K562 (cell line): ENCODE results near the gene PRR7. TPM values are rescaled to one million over a fixed set of nuclear protein-coding genes. Genes with fewer than 3 reads are reported as not detected.

ENCODE experiments used
- ATAC-seq: fragments of 200-7000 bp; cut with Tn5 transposase; 3 replicates; pipeline ENCODE4 v1.9.1; 2020; ENCODE audit warnings: moderate library complexity
- BruUV-seq: library from RNA; stranded (reverse); fragments of 400-500 nt; replicated peaks from 2 replicates; lab custom pipeline; 2021; lab: Mats Ljungman, UMichigan
- CTCF ChIA-PET: fragments of 300-600 bp; formaldehyde crosslinking; extraction: SDS; loops from one replicate; lab custom pipeline; 2021; ENCODE audit warnings: low intra/inter-chr PET ratio; lab: Yijun Ruan, JAX
- POLR2A ChIA-PET: fragments of 300-600, 350-650 bp; sonication (Branson Sonifier 250); formaldehyde crosslinking; extraction: SDS; loops from one replicate; lab custom pipeline; 2021; ENCODE audit warnings: antibody characterized with exemption, inconsistent platforms; lab: Yijun Ruan, JAX
- DNase-seq, 4 experiments: peaks; one replicate each; pipeline versions ENCODE4 v3.0.0 to v3.0.0-alpha.2; 2011 to 2018; ENCODE audit warnings: low spot score in 3 of 4, mixed read lengths in 3 of 4; ENCODE audit errors: extremely low read depth in 1 of 4
- FAIRE-seq: peaks from 2 replicates; lab custom pipeline; 2011; peaks lifted over from hg19 to GRCh38; lab: Jason Lieb, UNC
- H2AFZ ChIP-seq: 2 replicates; pipeline ENCODE4 v1.6.0; 2011; ENCODE audit warnings: low read depth, low read length, control low read depth, inconsistent platforms
- H3K27ac ChIP-seq: fragments of 200-600 bp; 3 replicates; pipeline ENCODE4 v1.8.0; 2011; ENCODE audit warnings: low read depth, mild to moderate bottlenecking, control low read depth, inconsistent platforms, low read length, moderate library complexity, mixed read lengths; ENCODE audit errors: extremely low read depth
- H3K27me3 ChIP-seq, 2 experiments: fragments of 300-600 bp in 1 of 2; 2 replicates in 1 of 2; 3 replicates in 1 of 2; pipeline versions ENCODE4 v1.6.0 to v1.8.0; 2011; ENCODE audit warnings: inconsistent platforms in 2 of 2, low read length in 2 of 2, mild to moderate bottlenecking in 1 of 2, mixed read lengths in 1 of 2, moderate library complexity in 1 of 2; ENCODE audit not compliant: control insufficient read depth in 2 of 2, insufficient read depth in 2 of 2
- H3K36me3 ChIP-seq: fragments of 300-600 bp; 3 replicates; pipeline ENCODE4 v1.8.0; 2011; ENCODE audit warnings: mild to moderate bottlenecking, low read length, inconsistent platforms; ENCODE audit not compliant: control insufficient read depth, insufficient read depth
- H3K4me1 ChIP-seq, 2 experiments: fragments of 200-600 bp in 1 of 2; replicated peaks in 1 of 2; 2 replicates in 1 of 2; 3 replicates in 1 of 2; pipeline versions ENCODE4 v1.5.1 to v1.8.0; 2011; ENCODE audit warnings: inconsistent platforms in 2 of 2, low read length in 2 of 2, mild to moderate bottlenecking in 1 of 2, mixed read lengths in 1 of 2, moderate library complexity in 1 of 2; ENCODE audit not compliant: control insufficient read depth in 2 of 2, insufficient read depth in 2 of 2
- H3K4me2 ChIP-seq: 2 replicates; pipeline ENCODE4 v1.6.1; 2011; ENCODE audit warnings: low read length, control low read depth, inconsistent platforms, mixed read lengths; ENCODE audit not compliant: insufficient read depth
- H3K4me3 ChIP-seq: fragments of 200-600 bp; sonication (generic), shearing (Covaris generic); 2 replicates; pipeline ENCODE4 v1.5.1; 2016; ENCODE audit warnings: control low read depth, inconsistent platforms
- H3K79me2 ChIP-seq: fragments of 200-600 bp; 3 replicates; pipeline ENCODE4 v1.8.0; 2011; ENCODE audit warnings: low read length, inconsistent platforms; ENCODE audit not compliant: control insufficient read depth, insufficient read depth
- H3K9ac ChIP-seq, 2 experiments: 2 replicates each; pipeline versions ENCODE4 v1.6.0 to v1.6.1; 2011; ENCODE audit warnings: low read depth in 2 of 2, low read length in 2 of 2, control low read depth in 1 of 2, inconsistent platforms in 1 of 2, mild to moderate bottlenecking in 1 of 2, mixed read lengths in 1 of 2; ENCODE audit not compliant: insufficient read depth in 1 of 2
- H3K9me1 ChIP-seq: one replicate; pipeline ENCODE4 v1.6.0; 2011; ENCODE audit warnings: inconsistent platforms, mild to moderate bottlenecking, low read length, moderate library complexity; ENCODE audit not compliant: control insufficient read depth, insufficient read depth
- H3K9me3 ChIP-seq: replicated peaks from 2 replicates; pipeline ENCODE4 v1.5.1; 2011; ENCODE audit warnings: low read depth, low read length, inconsistent platforms; ENCODE audit not compliant: control insufficient read depth, insufficient read depth
- H4K20me1 ChIP-seq: replicated peaks from 2 replicates; pipeline ENCODE4 v1.6.1; 2011; ENCODE audit warnings: low read length, inconsistent platforms, mixed read lengths; ENCODE audit not compliant: control insufficient read depth, insufficient read depth
- ARID4B ChIP-seq: sonication (generic); formaldehyde crosslinking; IDR thresholded peaks from 2 replicates; pipeline ENCODE4 v1.8.0; 2022; ENCODE audit warnings: mild to moderate bottlenecking, missing genetic modification reagents
- BRCA1 ChIP-seq, 2 experiments: fragments of 450-650 bp in 1 of 2; sonication (generic) in 1 of 2; formaldehyde crosslinking in 1 of 2; IDR thresholded peaks; 2 replicates each; pipeline versions ENCODE4 v1.5.0 to v1.6.1; 2017 to 2020; ENCODE audit warnings: mild to moderate bottlenecking in 1 of 2, missing genetic modification reagents in 1 of 2
- CHAMP1 ChIP-seq: fragments of 450-650 bp; IDR thresholded peaks from 2 replicates; pipeline ENCODE4 v1.6.1; 2016; ENCODE audit warnings: mild to moderate bottlenecking
- HDGF ChIP-seq: fragments of 450-650 bp; IDR thresholded peaks from 2 replicates; pipeline ENCODE4 v1.6.1; 2016
- HIVEP1 ChIP-seq: fragments of 250-450 bp; sonication (Bioruptor Pico); IDR thresholded peaks from 2 replicates; pipeline ENCODE4 v1.4.0; 2020; ENCODE audit warnings: mild to moderate bottlenecking
- IRF2 ChIP-seq: sonication (generic); formaldehyde crosslinking; IDR thresholded peaks from 2 replicates; pipeline ENCODE4 v1.8.1; 2022; ENCODE audit warnings: mild to moderate bottlenecking, missing genetic modification reagents
- KHSRP ChIP-seq: fragments of 450-650 bp; IDR thresholded peaks from 2 replicates; pipeline ENCODE4 v1.6.1; 2017
- MEF2A ChIP-seq: IDR thresholded peaks from 2 replicates; pipeline ENCODE4 v1.6.1; 2011; ENCODE audit warnings: low read depth, mild to moderate bottlenecking, low read length, moderate library complexity; ENCODE audit not compliant: control insufficient read depth
- RBFOX2 ChIP-seq: fragments of 200-400 bp; formaldehyde crosslinking; IDR thresholded peaks from 2 replicates; pipeline ENCODE4 v1.6.1; 2017; ENCODE audit warnings: low read depth, mild to moderate bottlenecking, low read length, moderate library complexity
- TAF7 ChIP-seq: fragments of 450-650 bp; IDR thresholded peaks from 2 replicates; pipeline ENCODE4 v1.6.1; 2016; ENCODE audit warnings: missing genetic modification characterization, missing compliant biosample characterization
- TBP ChIP-seq: optimal IDR thresholded peaks from 2 replicates; pipeline ENCODE3; 2011; ENCODE audit warnings: low read depth, low read length, improper control_type of control experiment
- ZNF589 ChIP-seq: fragments of 200-800 bp; sonication (Bioruptor generic); IDR thresholded peaks from 2 replicates; pipeline ENCODE4 v1.6.1; 2016; ENCODE audit warnings: low read depth, missing genetic modification characterization, missing compliant biosample characterization
- WGBS: fragments of 100-300 bp; shearing (Covaris generic); methylation state at CpG from one replicate; pipeline ENCODE4 v1.1.6; 2016; ENCODE audit warnings: low coverage, mixed read lengths; ENCODE audit not compliant: insufficient coverage; ENCODE audit errors: missing lambda C conversion rate; 5-methylcytosine and 5-hydroxymethylcytosine counted together
- in situ Hi-C: fragments of 300-500 bp; cut with MboI; formaldehyde crosslinking; loops from 4 replicates; pipeline ENCODE4 v1.15.0; 2018; ENCODE audit warnings: inconsistent platforms, mixed read lengths
- intact Hi-C: fragments of 100-400 bp; cut with micrococcal nuclease; formaldehyde crosslinking; loops from 2 replicates; pipeline ENCODE4 v1.14.2; 2022
- polyA plus RNA-seq, 8 experiments: library from polyadenylated mRNA; depleted of rRNA in 4 of 8; stranded (reverse) in 5 of 8; unstranded in 3 of 8; fragments of >200 nt; fragmentation: Nextera tagmentation in 2 of 8; fragmentation: Illumina TruSeq in 1 of 8; extraction: Ambion mirVana in 2 of 8; extraction: Trizol in 1 of 8; gene quantifications; 2 replicates each; pipeline versions ENCODE4 v1.2.1 to v1.2.3, GENCODE V29; 2011 to 2014; ENCODE audit warnings: inconsistent platforms in 1 of 8, missing spikeins in 1 of 8
- total RNA-seq, 7 experiments: library from RNA; depleted of rRNA in 6 of 7; stranded (reverse); fragments of >200 nt in 6 of 7; fragmentation: Illumina TruSeq in 2 of 7; extraction: Trizol in 2 of 7; gene quantifications; 2 replicates each; pipeline versions ENCODE4 v1.2.1 to v1.2.3, GENCODE V29; 2011 to 2021; ENCODE audit warnings: low replicate concordance in 1 of 7

Gene PRR7
- total and polyA plus RNA-seq, 9 of the 15 experiments (the other 6 are each of a cell fraction or from before 2014, with no cell fraction given), result 0.80 to 11.3 (median 10.4) TPM; not detected in 4

GRCh38 chr5:177410575-177410974 lies 36.0 kb upstream of the PRR7 start:
- no TSS peak for BruUV-seq
- ChIA-PET POLR2A (no interaction called here), CTCF (no interaction called here)
- H3K4me2 ChIP-seq, result no peak overlapping the region
- no peak overlapping the region for H3K9ac ChIP-seq
- in situ Hi-C loops (no loop called here), intact Hi-C loops (no loop called here)
- no peaks in the 10 kb centered on the region for H3K79me2 ChIP-seq
- H3K4me3 ChIP-seq, result no peak overlapping the region
- H3K9me1 ChIP-seq, result no peaks in the 10 kb centered on the region
- no peaks in the 10 kb centered on the region for H3K36me3 ChIP-seq
- no peak for TF ChIP-seq MEF2A
- no peak for TF ChIP-seq IRF2 (CRISPR knock-in tag)
- no peak for TF ChIP-seq ZNF589 (CRISPR knock-in tag)
- TF ChIP-seq KHSRP, result no peak
- TF ChIP-seq HIVEP1 (CRISPR knock-in tag), result no peak
- TF ChIP-seq HDGF, result no peak
- TF ChIP-seq CHAMP1, result no peak
- TF ChIP-seq TBP, result no peak
- no peak for TF ChIP-seq BRCA1 (IDR thresholded peaks at IDR 0.05)
- TF ChIP-seq BRCA1 (CRISPR knock-in tag; IDR thresholded peaks at IDR 0.05), result no peak
- no peak for TF ChIP-seq ARID4B
- no peak for TF ChIP-seq RBFOX2
- no peak for TF ChIP-seq TAF7 (tag)
- 42% methylated on average over 3 of the region's 3 CpGs for WGBS
- peaks cover 0 to 5% of the 10 kb centered on the region in 2 experiments; a peak in 4 of 5 replicates for H3K4me1 ChIP-seq
- H2AFZ ChIP-seq, result no peak overlapping the region
- FAIRE-seq, result no peak
- no peaks in the 10 kb centered on the region for H4K20me1 ChIP-seq
- ATAC-seq, result no peak
- no peaks in the 10 kb centered on the region for H3K27me3 ChIP-seq
- H3K9me3 ChIP-seq, result no peaks in the 10 kb centered on the region
- no peak for DNase-seq
- no peak overlapping the region for H3K27ac ChIP-seq
